Activated CD8-positive, alpha-beta memory T cell treated with anti-CD3 and anti-CD28 coated beads, Interleukin-2, amount 50 U/mL, for 1 hour (primary cell): ENCODE measurements around the gene B4GALT3.

Experiments
- DNase-seq: peaks from one replicate; pipeline ENCODE4 v3.0.0-alpha.2; 2020; ENCODE audit errors: extremely low read depth

The B4GALT3 gene

DNA sequence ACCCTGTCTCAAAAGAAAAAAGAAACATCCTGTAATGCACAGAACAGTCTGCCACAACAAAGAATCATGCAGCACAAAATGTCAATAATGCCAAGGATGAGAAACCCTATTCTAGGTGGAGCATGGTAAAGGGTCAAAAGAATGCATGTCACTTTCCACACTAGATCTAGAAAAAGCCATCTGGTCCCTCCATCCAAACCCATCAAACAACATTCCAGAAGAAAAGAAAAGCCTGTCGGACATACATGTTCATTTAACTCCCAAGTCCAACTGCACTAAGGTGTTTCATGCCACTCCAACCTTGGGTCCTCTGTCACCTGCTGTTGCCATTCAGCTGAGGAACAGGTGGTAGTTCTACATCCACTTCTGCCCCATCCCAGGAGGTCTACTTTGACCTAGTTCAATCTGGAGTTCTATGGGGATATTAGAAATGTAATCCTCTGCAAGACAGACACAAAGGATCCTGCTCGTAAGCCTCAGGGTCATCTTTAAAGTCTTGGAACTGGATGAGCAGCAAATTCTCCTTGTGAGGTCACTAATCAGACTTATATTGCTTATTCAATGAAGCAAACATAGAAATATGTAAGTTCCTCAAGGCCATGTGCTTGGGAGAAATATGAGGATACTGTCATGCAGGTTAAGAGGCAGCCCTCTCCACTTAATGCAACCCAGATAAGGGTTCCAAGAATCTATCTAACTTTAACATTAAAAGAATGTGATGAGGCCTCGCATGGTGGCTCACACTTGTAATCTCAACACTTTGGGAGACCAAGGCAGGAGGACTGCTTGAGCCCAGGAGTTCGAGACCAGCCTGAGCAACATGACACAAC lies 48.5 kb downstream of the B4GALT3 start:
- DNase-seq = no peak

- DNase-seq = no peak
Measured at GRCh38 chr1:161127649-161128048, 49.7 kb downstream of the B4GALT3 start.

GRCh38 chr1:161122967-161123366 lies 54.3 kb downstream of the B4GALT3 start:
- DNase-seq = no peak

DNA sequence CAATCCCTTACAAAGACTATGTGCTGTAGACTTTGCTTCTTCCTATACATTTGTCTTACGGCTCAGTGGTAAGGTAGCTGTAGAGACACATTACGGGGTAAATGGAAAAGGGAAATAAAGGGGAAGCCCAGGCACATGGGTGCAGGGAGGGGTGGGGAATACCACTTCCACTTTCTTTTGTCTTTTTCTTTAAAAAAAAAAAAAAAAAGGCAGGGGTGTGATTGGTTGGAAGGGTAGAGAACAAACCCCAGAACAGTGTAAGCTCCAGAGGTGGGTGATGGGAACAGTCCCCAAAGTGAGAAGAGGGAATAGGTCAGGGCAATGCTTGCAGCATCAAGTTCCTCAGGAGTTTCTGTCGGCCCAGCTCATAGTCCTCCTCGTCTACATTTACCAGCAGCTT lies 55.5 kb downstream of the B4GALT3 start:
- no peak for DNase-seq
